ENCODE results near the gene TBCK.

DNA sequence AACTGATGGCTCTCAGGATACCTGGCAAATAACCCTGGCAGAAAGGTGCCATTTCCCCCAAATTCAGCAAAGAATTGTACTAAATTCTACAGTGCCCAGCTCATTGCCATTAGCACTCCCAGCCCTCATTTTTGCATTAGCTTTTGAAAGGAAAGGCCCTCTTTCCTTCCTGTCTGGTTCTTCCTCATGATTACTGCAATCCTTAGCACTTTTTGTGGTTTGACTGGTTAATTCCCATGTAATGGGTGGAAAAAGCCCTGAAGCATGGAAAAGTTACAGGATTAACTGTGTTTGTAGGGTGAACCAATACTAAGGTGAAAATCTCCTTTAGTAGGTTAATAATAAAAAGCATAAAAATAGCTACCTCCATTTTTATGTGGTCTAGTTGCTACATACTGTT is 281.3 kb downstream of the TBCK start:
- TF ChIP-seq, protein P1, sequence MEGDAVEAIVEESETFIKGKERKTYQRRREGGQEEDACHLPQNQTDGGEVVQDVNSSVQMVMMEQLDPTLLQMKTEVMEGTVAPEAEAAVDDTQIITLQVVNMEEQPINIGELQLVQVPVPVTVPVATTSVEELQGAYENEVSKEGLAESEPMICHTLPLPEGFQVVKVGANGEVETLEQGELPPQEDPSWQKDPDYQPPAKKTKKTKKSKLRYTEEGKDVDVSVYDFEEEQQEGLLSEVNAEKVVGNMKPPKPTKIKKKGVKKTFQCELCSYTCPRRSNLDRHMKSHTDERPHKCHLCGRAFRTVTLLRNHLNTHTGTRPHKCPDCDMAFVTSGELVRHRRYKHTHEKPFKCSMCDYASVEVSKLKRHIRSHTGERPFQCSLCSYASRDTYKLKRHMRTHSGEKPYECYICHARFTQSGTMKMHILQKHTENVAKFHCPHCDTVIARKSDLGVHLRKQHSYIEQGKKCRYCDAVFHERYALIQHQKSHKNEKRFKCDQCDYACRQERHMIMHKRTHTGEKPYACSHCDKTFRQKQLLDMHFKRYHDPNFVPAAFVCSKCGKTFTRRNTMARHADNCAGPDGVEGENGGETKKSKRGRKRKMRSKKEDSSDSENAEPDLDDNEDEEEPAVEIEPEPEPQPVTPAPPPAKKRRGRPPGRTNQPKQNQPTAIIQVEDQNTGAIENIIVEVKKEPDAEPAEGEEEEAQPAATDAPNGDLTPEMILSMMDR (IDR thresholded peaks at IDR 0.05): no peak
- TF ChIP-seq EZH2 (IDR thresholded peaks at IDR 0.05; ENCODE audit: borderline replicate concordance, insufficient read depth, low read depth, low read length, poor library complexity, severe bottlenecking): no peak

All from B cell (primary cell).